GM18517 (cell line): Measurements from ENCODE around the gene CANT1.
"Not testable (repeated sequence)": the region's sequence is repeated elsewhere in the genome, so short reads cannot be mapped to it uniquely, and the experiment has no call there.

Experiments
- ATAC-seq: cut with Tn5 transposase; IDR thresholded peaks from one replicate; pipeline ENCODE4 v1.9.1; 2021; ENCODE audit warnings: mild to moderate bottlenecking, moderate library complexity; ENCODE audit not compliant: unreplicated experiment

Gene CANT1

GRCh38 chr17:79028496-79029326, 19.1 kb upstream of the CANT1 start:
- ATAC-seq: no peak

GRCh38 chr17:79027925-79028491, 18.4 kb upstream of the CANT1 start:
- ATAC-seq: no peak

- ATAC-seq: no peak
These were observed 17.8 kb upstream of the CANT1 start for GRCh38 chr17:79027274-79027924.

- ATAC-seq: no peak
These were observed 17.1 kb upstream of the CANT1 start for GRCh38 chr17:79026376-79027273.

GRCh38 chr17:79024901-79025737, 15.6 kb upstream of the CANT1 start:
- no peak for ATAC-seq

- ATAC-seq: no peak
These were observed 14.6 kb upstream of the CANT1 start, which contains the start of gene C1QTNF1 for GRCh38 chr17:79023886-79024771. Gene C1QTNF1 (plus strand): TSS chr17:79024169. CDS start chr17:79043969, 19,800 bp downstream.

GRCh38 chr17:79023180-79023705, 13.7 kb upstream of the CANT1 start:
- no peak for ATAC-seq

GRCh38 chr17:79022507-79022991, 13.0 kb upstream of the CANT1 start:
- no peak for ATAC-seq

GRCh38 chr17:79021929-79022328, 12.4 kb upstream of the CANT1 start:
- ATAC-seq: not testable (repeated sequence)

- ATAC-seq: no peak
These were observed 11.2 kb upstream of the CANT1 start for GRCh38 chr17:79020631-79021301.

GRCh38 chr17:79019632-79020584, 10.3 kb upstream of the CANT1 start:
- no peak for ATAC-seq

GRCh38 chr17:79019261-79019631, 9.7 kb upstream of the CANT1 start:
- ATAC-seq: no peak

- ATAC-seq: no peak
These were observed 8.8 kb upstream of the CANT1 start for GRCh38 chr17:79018370-79018695.

GRCh38 chr17:79017546-79018369, 8.2 kb upstream of the CANT1 start:
- no peak for ATAC-seq

- no peak for ATAC-seq
These were observed 4.7 kb upstream of the CANT1 start for GRCh38 chr17:79014158-79014758.
